HepG2 (cell line): Measurements from ENCODE around the gene PRSS16.

Experiments used
- ZNF7 ChIP-seq: IDR thresholded peaks from 2 replicates; pipeline ENCODE4 v1.6.1; 2016; ENCODE audit warnings: missing biosample characterization, missing genetic modification reagents
- ZNF724P ChIP-seq: sonication (generic); formaldehyde crosslinking; IDR thresholded peaks from 2 replicates; pipeline ENCODE4 v1.8.0; 2022; ENCODE audit warnings: missing genetic modification reagents, borderline replicate concordance

DNA sequence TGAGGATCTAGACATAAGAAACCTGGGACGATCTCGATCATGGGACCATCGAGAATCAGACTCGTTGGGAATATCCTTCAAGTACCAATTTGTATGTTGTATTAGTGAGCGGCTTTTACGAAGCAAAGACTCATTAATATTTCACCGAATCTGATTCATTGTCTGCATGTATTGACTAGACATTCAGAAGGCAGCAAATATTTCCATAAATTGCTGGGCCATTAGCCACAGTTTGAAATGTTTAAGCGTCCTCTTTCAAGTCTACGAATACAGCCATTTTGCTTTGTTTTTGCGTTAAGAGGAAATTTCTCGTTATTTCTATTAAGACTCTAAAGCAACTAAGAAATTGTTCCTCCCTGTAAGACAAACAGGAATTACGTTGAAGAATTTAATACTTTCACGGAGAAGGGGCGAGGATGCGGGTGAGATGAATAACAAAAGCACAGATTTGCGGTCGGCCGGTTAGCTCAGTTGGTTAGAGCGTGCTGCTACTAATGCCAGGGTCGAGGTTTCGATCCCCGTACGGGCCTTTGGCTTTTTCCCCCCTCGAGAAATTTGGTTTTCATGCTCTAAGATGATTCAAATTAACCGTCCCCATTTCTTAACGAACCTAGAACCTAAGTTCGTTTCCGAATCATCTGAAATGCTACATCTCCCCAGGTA is 46.1 kb downstream of the PRSS16 start:
- TF ChIP-seq ZNF724P (CRISPR knock-in tag) (no peak), ZNF7 (CRISPR knock-in tag) (no peak)
